HG02852 (cell line): Measurements from ENCODE around the gene PPP1R15B.
"Not testable (repeated sequence)": the region's sequence is repeated elsewhere in the genome, so short reads cannot be mapped to it uniquely, and the experiment has no call there.

ENCODE experiments used
- ATAC-seq: cut with Tn5 transposase; IDR thresholded peaks from one replicate; pipeline ENCODE4 v1.9.1; 2021; ENCODE audit warnings: mild to moderate bottlenecking, moderate library complexity; ENCODE audit not compliant: unreplicated experiment

PPP1R15B gene

DNA sequence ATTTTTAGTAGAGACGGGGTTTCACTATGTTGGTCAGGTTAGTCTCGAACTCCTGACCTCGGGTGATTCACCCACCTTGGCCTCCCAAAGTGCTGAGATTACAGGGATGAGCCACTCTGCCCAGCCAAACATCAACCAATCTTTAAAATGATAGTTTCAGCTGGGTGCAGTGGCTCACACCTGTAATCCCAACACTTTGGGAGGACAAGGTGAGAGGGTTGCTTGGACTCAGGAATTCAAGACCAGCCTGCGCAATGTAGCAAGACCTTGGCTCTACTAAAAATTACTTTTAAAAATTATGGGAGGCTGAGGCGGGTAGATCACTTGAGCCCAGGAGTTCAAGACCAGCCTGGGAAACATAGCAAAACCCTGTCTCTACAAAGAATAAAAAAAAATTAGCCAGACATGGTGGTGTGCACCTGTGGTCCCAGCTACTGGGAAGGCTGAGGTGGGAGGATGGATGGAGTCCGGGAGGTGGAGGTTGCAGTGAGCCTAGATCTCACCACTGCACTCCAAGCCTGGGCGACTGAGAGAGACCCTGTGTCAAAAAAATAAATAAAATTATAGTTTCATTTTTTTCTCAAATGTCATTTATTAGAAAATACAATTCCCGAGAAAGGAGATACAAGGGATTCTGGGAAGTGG is 10.6 kb upstream of the PPP1R15B start:
- ATAC-seq = not testable (repeated sequence)

DNA sequence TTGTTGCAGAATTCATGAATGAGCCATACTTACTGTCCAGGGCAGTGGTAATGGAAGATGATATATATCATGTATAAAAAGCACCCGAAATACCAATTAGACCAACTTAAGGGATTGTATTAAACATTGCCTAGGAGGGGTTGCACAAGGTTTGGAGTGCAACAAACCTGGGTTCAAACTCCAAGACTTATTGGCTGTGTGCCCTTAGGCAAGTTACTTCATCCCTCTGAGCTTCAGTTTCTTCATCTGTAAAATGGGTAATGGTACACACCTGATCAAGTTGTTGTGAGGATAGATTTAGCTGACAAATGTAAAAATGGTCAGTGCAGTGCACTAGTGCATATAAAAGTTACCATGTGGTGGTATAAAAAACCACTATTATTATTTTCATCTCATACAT is 9.8 kb upstream of the PPP1R15B start:
- no peak for ATAC-seq

DNA sequence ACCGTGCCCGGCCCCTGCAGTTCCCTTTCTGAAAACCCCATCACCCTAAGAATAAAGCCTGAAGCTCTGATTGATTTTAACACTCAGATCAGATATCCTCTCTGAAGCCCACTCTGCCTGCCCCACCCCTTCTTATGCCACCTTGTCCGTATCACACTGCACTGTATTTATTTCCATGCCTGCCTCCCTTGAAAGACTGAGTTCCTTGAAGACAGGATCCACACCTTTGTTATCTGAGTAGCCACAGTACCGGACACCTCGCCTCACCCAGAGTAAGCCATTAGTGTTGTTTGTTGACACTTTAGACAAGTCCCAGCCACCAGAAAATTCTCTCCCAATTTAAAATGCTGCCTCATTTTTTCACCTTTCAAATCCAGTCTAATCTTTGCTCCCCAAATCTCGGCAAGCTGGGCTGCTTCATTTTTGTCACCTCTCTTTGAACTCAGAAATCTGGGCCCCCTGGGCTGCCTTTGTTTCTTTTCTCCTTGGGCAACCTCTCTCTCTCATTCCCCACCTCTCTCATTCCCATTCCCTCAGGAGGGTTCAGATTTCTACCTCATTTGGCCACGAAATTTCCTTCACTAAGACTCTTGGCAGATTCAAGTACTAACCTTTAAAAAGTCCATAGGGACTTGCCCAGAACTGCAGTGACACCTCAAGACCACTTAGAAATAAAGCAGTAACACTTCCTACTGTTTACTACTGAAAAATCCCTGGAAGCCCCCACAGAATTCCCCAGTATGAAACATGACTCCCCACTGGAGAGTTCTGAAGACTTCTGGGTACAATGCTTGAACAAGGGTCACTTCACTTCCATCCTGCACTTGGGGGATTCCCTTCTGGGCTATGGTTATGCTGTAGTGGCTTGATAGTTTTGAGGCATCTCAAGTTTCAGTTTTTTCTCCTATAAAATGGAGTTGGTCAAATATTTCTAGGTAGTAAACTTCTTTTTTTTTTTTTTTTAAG is 8.7 kb upstream of the PPP1R15B start:
- ATAC-seq = no peak

DNA sequence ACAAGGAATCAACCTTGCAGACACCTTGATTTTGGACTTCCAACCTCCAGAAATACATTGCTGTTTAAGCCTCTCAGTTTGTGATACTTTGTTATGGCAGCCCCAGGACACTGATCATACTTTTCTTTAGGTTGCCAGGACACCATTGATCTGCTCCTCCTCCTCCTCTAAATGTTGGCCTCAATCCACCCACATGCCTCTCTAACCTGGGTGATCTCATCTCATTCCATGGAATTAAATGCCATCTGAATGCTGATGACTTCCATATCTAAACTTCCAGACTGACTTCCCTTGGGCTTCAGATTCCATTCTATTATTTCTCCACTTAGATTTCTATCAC is 7.4 kb upstream of the PPP1R15B start:
- no peak for ATAC-seq

DNA sequence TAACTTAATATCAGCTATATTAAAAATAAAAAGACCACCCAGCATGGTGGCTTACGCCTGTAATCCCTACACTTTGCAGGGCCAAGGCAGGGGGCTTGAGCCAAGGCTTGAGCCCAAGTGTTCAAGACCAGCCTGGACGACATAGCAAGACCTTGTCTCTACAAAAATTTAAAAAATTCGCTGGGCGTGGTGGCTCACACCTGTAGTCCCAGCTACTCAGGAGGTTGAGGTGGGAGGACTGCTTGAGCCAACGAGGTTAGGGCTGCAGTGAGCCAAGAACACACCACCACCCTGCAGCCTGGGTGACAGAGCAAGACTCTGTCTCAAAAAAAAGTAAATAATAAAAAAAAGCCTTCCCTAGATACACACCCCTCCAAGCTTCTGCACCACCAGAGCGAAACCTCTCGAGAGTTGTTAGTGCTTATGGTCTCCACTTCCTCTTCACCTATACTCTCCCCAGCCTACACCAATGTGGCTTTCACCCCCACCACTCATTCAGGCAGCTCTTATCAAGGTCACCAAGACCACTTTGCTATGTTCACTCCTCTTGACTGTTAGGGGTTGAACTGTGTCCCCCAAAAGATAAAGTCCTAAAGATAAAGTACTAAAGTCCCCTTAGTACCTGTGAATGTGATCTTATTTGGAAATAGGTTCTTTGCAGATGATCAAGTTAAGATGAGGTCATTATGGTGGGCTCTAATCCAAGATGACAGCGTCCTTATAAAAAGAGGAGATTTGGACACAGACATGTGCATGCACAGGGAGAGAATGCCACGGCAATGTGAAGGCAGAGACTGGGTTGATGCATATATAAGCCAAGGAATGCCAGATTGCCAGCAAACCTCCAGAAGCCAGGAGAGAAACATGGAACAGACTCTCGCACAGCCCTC is 6.8 kb upstream of the PPP1R15B start:
- no peak for ATAC-seq

DNA sequence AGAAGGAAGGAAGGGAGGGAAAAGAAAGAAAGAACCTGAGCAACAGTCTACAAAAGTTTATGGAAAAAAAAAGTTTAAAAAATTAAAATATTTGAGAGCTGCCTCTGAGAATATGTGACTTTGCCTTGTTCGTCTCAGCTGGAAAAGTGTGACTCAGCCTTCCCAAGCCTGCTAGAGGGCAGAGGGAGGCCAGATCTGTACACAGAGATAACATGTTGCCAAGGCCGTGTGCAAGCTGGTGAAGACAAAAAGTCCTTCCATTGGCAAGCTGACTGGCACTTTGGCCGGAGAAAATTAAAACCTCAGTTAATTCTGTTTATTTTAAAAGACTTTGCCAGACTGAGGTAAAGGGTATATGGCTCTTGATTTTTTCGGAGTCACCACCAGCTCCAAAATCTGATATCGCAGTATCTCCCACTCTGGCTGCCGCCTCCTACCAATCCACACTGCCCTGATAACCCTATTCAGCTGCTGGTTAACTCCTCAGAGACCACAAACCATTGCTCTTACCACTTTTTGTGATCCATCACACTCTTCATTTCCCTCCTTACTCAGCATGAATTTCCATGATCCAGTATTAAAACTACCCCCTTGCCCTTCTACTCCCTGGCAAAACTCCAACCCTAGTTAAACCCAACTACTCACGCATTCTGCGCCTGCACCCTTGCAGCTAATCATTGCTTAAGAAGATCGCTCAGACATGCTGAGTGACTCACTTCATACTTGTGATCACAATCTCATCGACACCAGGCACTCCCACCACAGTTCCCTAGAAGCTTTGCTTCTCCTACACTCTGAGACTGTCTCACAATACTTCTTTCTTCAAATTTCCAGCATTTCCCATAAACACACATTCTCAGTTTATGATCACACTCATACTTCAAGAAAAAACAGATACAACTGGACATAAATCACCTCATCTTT is 5.7 kb upstream of the PPP1R15B start:
- ATAC-seq = no peak

DNA sequence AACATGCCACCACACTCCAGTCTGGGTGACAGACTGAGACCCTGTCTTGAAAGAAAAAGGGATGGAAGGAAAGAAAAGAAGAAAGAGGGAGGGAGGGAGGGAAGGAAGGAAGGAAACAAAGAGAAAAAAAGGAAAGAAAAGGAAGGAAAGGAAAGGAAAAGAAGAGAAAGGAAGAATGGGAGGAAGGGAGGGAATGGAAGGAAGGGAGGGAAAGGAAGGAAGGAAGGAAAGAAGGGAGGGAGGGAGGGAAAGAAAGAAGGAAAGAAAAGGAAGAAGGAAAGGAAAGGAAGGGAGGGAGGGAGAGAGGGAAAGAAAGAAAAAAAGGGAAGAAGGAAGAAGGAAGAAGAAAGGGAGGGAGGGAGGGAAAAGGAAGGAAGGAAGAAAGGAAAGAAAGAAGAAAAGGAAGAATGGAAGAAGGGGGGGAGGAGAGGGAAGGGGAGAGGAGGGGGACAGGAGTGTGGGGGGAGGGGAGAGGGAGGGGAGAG is 5.0 kb upstream of the PPP1R15B start:
- ATAC-seq = no peak

DNA sequence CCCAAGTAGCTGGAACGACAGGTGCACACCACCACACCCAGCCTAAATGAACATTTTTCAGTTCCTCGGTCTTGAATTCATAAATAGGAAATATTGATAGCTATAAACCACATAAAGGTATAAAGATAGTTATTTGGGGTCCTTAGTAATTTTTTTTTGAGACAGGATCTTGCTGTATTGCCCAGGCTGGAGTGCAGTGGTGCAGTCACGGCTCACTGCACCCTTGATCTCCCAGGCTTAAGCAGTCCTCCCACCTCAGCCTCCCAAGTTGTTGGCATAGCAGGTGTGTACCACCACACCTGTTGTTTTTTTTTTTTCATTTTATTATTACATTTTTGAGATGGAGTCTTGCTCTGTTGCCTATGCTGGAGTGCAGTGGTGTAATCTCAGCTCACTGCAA is 3.7 kb upstream of the PPP1R15B start:
- no peak for ATAC-seq

DNA sequence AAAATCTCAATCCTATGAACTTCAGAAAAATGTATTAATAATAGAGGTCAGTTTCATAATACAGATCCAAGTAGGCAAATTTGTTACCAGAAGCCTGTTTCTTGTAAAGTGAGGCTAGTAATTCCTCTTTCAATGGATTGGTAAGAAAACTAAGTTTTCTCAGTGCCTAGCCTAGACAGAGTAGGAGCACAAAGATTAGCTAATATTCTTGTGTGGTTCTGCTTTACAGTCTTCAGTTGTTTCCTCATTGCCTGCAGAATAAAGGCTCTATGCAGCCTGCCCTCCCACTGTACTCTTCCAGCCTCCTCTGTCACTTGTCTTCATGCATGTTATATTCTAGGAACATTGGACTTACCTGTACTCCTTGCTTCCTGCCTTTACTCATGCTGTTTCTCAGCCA is 2.4 kb upstream of the PPP1R15B start:
- ATAC-seq = no peak

DNA sequence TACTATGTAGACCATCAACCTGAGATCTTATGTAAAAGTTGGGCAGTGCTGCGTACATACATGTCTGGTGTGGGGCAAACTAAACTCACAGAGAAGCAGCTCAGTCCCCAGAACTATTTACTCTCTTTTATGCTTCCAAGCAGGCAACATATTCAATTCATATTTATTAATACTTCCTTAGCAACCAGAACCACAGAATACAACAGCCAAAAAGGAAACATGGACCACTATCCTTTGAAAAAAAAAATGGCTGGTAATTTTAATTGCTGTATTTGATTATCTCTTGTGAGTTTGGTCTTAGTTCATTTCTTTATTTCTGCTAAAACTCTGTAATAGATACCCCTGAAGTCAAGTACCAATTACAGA is 1.5 kb upstream of the PPP1R15B start:
- ATAC-seq = no peak

DNA sequence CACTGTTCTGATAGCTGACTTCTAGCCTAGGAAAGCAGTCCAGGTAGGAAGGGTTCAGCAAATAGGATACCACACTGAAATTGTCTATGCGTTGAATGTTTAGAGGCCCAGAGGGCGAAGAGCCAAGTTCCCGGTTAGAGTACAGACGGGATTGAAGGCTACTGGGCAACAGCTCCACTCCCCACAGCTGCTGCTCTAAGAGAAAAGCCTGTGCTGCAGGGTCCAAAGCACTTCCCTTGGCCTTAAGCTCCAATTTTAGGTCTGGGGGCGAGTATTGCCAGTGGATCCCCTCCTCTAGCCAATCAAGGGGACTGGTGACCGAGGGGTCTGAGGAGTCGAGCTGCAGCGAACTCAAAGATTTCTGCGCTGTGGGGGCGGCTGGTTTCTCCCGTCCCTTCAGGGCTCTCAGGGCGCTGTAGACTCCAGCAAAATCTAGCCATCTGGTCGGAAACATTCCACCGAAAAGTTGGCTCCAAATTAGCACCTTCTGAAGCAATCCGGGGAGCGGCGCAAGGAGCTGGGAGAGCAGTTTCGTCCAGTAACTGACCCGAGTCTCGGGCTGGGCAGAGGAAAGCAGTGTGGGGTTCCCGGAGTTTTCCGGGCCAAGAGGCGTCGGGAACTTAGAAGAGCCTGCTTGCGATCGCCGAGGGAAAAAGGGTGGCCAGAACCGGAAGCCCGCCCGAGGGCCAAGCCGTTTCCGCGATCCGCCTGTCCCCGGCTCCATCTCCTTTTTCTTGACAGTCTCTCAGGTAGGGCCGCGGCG is 748 bp downstream of the PPP1R15B start:
- ATAC-seq = peak; percentile 32

DNA sequence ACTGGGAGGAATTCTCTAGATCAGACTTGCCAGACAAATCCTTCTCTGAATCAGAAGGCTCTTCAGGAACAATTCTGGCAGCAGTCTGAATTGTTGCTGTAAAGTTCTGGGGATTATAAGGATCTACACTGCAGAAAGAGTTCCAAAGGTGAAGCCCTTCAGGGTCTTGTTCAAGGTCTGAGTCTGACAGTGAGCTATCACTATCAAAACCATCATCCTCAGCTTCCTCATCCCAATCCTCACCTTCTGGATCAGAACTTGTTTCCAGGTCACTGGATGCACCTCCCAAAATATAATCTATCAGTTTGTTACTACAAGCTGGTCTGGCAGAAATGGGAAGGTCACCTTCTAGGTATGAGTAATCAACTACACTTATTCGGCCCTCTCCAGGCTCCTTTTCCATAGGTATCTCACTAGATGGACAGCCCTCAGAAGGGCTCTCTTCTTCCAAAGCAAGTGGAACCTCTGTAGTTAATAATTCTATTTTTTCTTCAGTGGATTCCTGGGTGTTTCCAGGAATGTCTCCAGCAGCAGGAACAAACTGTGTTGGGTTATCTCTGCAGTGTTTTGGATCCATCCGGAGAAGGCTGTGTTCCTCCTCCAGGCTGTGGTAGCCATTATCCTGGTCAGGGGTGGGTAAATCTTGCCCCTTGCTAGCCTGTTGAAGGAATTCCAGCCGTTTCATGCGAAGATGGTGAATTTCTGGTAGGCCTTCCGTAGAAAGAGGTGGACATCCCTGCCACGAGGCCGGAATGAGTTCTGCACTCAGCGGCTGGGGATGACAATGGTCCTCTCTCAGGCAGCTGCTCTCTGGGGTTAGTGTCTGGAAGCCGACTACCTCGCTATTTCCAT is 1.6 kb downstream of the PPP1R15B start:
- no peak for ATAC-seq

DNA sequence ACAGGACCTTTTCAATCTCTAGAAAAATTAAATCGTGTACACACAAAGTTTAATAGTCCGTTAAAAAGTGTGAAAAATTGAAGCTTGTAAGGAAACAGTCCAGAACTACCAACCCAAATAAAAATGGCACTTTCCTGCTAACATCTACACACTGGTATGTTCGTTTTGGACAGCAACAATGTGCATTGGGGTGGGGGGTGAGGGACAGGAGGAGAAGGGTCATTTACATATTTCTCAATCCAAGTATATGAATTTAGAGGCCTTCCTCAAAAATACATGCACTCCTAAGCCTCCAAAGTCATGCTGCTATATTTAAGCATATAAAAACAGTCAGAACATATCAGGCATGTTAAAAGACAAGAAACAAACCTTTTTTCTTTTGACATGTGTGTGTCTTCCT is 2.5 kb downstream of the PPP1R15B start:
- no peak for ATAC-seq

DNA sequence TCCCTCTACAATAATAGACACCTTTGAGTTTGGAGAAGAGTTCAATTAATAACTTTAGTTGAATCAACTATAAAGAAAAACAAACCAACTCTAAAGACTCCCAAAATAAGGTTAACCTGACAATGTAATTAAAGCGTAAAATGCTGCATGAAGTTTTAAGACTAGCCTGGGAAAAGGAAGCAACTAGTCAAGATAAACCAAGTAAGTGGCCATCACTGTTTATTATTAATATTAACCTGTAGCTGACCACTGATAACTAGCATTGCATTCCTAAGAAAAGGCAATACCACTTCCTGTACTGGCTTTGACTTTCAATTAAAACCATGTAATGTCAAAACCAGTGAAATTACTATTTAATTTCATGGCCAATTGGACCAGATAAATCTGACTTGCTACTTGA is 3.0 kb downstream of the PPP1R15B start:
- ATAC-seq = no peak

DNA sequence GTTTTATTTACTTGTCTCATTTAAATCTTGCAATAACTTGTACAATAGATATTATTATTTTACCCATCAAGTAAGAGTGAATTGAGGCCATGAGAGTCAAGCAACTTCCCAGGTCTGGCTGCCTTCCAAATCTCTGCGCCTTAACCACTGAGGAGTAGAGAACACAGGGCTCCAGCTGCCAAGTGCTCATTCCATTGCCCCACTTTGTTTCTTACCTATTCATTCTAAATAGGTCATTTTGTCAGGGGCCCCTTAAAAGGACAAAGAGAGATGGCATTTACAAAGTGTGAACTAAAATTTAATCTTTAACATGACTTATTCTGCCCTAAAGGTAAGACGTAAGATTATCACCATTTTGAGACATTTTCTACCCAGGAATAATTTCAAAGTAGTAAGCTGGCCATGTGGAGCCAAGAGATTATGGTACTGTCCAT is 3.5 kb downstream of the PPP1R15B start:
- no peak for ATAC-seq

DNA sequence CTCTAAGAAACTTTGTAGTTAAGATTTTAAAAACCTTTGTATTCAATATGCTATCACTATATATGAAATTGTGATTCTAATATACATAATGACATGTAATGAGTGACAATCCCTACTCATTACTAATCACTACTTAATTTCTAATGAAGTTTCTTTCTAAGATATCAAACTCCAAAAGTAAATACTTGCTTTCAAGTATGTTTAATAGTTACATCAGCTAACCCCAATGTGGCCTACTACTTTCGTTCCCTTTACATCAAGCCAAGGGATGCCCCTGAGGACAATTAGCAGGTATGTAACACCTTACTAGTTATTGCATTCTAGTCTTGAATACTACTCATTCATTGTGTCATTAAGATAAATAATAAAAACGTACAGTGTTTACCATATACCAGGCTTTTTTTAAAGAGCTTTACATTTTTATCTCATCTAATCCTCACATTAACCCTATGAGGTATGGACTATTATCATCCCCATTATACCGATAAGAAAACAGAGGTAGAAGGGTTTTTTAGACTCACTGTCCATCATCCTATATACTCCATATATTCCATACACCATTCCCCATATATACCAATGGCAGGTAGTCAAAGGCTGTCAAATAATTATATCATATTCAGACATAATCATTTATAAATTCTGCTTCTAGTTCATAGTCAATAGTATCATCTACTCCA is 4.2 kb downstream of the PPP1R15B start:
- no peak for ATAC-seq

DNA sequence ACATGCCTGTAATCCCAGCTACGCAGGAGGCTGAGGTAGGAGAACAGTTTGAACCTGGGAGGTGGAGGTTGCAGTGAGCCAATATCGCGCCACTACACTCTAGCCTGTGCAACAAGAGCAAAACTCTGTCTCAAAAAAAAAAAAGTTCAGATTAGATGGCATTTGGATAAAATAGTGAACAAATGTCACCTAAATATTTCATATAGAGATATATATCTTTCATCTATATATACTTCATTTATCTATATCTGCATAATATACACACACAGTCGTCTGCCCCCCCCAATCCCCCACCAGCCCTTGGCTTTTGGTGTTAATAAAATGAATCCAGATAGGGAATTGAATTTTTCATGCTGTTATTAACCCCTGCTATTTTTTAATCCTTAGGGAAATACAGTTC is 5.0 kb downstream of the PPP1R15B start:
- ATAC-seq = no peak

DNA sequence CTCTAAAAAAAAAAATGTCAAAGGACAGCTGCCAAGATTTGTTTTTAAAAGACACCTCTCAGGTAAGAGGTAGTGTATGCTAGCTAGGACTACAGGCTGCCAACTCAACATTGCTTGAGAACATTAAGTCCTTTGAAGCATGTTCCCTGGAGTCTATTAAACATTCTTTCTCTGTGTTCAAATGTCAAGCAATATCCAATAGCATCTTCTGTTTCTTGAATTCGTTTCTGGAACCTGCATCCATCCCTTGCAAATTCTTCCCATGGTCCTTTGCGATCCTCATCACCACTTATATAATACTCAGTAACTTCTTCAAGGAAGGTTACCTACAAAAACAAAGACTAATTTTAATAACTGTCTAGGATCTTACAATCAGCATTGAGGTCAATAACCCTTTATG is 5.6 kb downstream of the PPP1R15B start:
- no peak for ATAC-seq
